ENCODE results near the gene AIRE. TPM values are rescaled to one million over a fixed set of nuclear protein-coding genes. Genes with fewer than 3 reads are reported as not detected.

Gene AIRE
- total RNA-seq, 2 experiments from 2014 or later = not detected

DNA sequence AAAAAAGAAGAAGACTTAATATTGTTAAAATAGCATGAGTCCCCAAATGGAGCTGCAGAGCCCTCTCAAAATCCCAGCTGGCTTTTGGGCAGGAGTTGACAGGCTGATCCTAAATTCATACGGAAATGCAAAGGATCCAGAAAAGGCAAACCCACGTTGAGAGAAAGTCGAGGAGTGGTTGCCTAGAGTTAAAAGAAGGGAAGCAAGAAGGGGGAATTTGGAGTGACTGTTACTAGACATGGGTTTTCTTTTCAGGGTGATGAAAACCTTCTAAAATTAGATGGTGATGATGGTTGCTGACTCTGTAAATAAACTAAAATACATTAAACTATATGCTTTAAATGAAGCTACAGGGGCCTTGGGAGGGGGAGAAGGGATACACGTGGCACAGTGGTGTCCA lies 25.6 kb upstream of the AIRE start:
- ChIA-PET POLR2A (no interaction called here), CTCF (interaction anchor here (0.9 to 1.3 kb wide), 2 partner anchors 38 to 351 kb away, joined by 3 to 4 read pairs; no protein-coding TSS in a partner anchor)
- DNase-seq = no peak
- Mint-ChIP-seq H3K36me3 (ENCODE audit: low read depth) (no peaks in the 10 kb centered on the region), H3K4me3 (no peak overlapping the region), H3K27ac (no peak overlapping the region), H3K27me3 (ENCODE audit: low read depth) (peaks cover under 1% of the 10 kb centered on the region), H3K4me1 (ENCODE audit: low read depth) (no peaks in the 10 kb centered on the region), H3K9me3 (ENCODE audit: insufficient read depth) (no peaks in the 10 kb centered on the region)
- ATAC-seq = no peak

DNA sequence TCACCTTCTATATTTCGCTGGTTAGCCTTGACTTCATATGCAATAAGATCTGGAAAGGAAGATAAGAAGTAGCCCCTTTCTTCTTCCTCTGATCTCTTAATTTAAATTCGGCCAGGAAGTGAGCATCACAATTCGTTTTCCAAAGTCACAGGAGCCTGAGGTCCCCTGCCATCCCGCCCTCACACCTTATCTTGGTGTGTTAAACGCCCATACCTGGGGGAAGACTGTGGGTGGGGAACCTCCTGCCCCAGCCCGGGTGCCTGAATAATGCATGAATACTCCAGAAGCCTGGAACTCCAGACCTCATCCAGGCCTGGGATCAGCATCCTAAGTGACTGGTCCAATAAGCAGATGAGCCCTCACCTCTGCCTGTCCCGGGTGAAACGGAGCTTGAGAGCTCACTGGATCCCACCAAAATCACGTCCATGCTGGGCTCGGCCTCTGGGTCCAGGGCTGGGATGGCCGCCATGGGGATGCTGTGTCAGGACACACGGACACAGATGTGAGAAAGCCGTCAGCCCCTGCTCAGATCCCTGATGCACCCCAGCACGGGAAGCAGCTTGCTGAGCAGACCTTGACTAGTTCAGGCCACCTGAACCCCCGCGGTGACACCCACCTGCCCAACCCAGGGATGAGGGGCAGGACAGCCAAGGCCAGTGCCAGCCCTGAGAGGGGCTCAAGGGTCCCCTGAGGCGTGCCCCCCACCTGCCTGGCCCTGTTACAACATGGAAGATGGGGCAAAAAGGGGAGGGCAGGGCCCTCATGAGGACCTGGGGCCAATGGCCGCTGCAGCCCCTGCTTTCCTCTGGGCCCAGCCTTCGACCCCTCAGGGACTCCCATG lies 24.7 kb upstream of the AIRE start:
- POLR2A ChIA-PET = no interaction called here
- H3K27ac Mint-ChIP-seq = no peak overlapping the region
- ATAC-seq (no peak), DNase-seq (no peak)
- H3K4me3 Mint-ChIP-seq = no peak overlapping the region
- CTCF ChIA-PET = interaction anchor here (0.9 to 1.3 kb wide), 2 partner anchors 37 to 350 kb away, joined by 3 to 4 read pairs; no protein-coding TSS in a partner anchor
- no peaks in the 10 kb centered on the region for H3K9me3 Mint-ChIP-seq (ENCODE audit: insufficient read depth)
- no peaks in the 10 kb centered on the region for H3K36me3 Mint-ChIP-seq (ENCODE audit: low read depth)
- no peaks in the 10 kb centered on the region for H3K27me3 Mint-ChIP-seq (ENCODE audit: low read depth)
- no peaks in the 10 kb centered on the region for H3K4me1 Mint-ChIP-seq (ENCODE audit: low read depth)

DNA sequence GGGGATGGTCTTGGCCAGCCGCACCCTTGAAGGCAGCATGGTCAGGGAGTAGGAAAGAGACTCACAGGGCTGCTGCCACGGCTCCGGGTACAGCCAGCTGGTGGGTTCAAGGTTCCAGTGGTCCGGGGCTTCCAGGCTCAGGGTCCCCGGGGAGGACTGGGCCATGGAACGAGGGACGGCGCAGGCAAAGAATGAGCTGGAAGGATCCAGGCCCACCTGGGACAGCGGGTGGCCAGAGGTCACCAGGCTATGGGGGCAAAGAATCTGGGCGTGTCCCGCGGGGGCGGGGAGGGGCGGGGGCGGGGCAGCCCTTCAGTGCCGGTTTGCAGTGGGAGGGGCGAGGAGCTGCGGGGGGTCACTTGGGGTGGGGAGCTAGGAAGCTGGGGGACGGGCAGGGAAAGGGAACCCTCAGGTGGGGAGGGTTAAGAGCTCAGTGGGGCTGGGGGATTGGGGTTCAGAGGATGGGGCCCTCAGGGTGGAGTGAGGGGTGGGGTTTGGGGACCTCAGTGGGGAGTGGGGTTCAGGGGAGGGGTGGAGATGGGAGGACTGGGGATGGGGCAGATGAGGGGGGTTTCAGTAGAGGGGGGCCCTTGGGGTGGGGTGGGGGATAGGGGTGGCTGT lies 23.9 kb upstream of the AIRE start, which contains the start of gene DNMT3L:
Gene DNMT3L (minus strand): TSS at position 223 of the 621 bp plus-strand sequence. CDS start 638 bp downstream, outside the sequence.
- Mint-ChIP-seq H3K4me3 (no peak within 1 kb of the TSS), H3K4me1 (ENCODE audit: low read depth) (no peaks in the 10 kb centered on the region), H3K27me3 (ENCODE audit: low read depth) (no peaks in the 10 kb centered on the region), H3K9me3 (ENCODE audit: insufficient read depth) (no peaks in the 10 kb centered on the region), H3K27ac (no peak within 1 kb of the TSS), H3K36me3 (ENCODE audit: low read depth) (no peaks in the 10 kb centered on the region)
- POLR2A ChIA-PET = no interaction called here
- CTCF ChIA-PET = no interaction called here
- ATAC-seq (no peak), DNase-seq (no peak)

DNA sequence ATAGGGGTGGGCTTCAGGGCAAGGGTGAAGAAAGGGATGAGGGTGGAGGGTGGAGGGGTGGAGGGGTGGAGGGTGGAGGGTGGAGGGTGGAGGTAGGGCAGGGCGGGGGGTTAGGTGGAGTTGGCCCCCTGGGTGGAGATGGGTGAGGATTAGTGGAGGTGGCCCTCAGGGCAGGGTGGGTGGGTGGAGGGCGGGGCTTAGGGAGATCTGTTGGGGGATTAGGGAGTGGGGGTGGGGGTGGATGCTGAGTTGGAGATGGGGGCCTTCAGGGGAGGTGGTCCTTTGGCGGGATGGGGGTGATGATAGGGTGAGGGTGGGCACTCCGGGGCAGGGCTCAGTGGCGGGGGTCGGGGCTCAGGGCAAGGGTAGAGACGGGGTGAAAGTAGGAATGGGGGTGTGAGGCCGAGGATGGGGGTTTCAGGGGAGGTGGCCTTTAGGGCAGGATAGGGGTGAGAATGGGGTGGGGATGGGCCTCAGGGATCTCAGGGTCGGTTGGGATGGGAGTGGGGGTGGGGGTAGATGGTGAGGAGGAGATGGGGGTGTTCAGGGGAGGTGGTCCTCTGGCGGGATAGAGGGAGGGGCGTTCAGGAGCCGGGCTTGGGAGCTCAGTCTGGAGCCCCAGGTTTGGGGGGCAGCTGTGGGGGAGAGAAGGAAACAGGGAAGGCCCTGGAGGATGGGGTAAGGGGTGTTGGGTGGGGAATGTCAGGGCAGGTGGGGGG lies 23.2 kb upstream of the AIRE start:
- no peaks in the 10 kb centered on the region for H3K36me3 Mint-ChIP-seq (ENCODE audit: low read depth)
- no peak overlapping the region for H3K4me3 Mint-ChIP-seq
- ATAC-seq = no peak
- POLR2A ChIA-PET = no interaction called here
- no peaks in the 10 kb centered on the region for H3K9me3 Mint-ChIP-seq (ENCODE audit: insufficient read depth)
- CTCF ChIA-PET = no interaction called here
- no peaks in the 10 kb centered on the region for H3K4me1 Mint-ChIP-seq (ENCODE audit: low read depth)
- H3K27me3 Mint-ChIP-seq (ENCODE audit: low read depth) = no peaks in the 10 kb centered on the region
- no peak overlapping the region for H3K27ac Mint-ChIP-seq
- DNase-seq = no peak

DNA sequence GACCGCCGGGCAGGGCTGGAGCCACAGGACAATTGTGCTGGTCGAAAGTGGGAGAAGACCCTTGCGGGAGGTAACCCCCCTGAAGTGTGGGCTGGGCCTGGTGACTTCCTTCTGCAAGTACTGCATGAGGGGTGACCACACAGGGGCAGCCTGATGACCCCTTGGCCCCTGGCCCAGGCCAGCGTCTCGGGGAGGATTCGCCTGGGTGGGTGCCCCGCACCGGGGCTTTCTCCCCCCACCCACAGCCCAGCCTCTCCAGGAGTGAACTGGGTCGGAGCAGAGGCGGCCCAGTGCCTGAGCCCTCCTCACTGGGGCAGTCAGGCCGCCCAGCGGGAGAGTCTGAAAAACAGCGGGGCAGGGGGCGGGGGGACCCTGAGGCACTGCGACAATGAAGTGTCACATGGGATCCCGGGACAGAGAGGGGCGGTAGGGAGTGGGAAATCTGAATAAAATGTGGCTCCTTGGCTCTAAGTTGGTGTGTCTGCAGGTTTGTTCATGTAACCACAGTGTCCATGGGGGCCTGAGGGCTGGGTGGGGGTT lies 22.4 kb upstream of the AIRE start:
- H3K27ac Mint-ChIP-seq = no peak overlapping the region
- DNase-seq = no peak
- no peak for ATAC-seq
- ChIA-PET POLR2A (no interaction called here), CTCF (no interaction called here)
- H3K4me1 Mint-ChIP-seq (ENCODE audit: low read depth) = no peaks in the 10 kb centered on the region
- no peaks in the 10 kb centered on the region for H3K27me3 Mint-ChIP-seq (ENCODE audit: low read depth)
- no peak overlapping the region for H3K4me3 Mint-ChIP-seq
- no peaks in the 10 kb centered on the region for H3K9me3 Mint-ChIP-seq (ENCODE audit: insufficient read depth)
- no peaks in the 10 kb centered on the region for H3K36me3 Mint-ChIP-seq (ENCODE audit: low read depth)

DNA sequence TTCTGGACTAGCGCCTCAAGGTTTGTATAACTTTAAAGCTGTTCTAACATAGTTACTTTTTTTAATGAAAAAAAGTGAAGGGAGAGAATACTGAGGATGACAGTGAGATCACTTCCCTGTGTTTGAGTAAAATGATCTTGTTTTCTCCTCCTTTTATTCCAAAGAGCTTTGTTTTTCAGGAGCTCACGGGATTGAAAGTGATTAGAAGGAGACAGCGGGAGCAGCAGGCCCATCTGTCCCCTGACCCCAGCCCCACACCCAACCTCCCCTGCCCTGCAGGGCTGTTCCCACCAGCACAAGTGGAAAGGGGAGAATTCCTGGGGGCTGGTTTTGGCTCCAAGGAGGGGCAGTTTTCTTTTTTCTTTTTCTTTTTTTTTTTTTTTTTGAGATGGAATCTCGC lies 21.9 kb upstream of the AIRE start:
- H3K4me3 Mint-ChIP-seq = no peak overlapping the region
- H3K27me3 Mint-ChIP-seq (ENCODE audit: low read depth) = no peaks in the 10 kb centered on the region
- no peaks in the 10 kb centered on the region for H3K4me1 Mint-ChIP-seq (ENCODE audit: low read depth)
- no peak for ATAC-seq
- no peak overlapping the region for H3K27ac Mint-ChIP-seq
- ChIA-PET CTCF (no interaction called here), POLR2A (no interaction called here)
- DNase-seq = no peak
- no peaks in the 10 kb centered on the region for H3K36me3 Mint-ChIP-seq (ENCODE audit: low read depth)
- no peaks in the 10 kb centered on the region for H3K9me3 Mint-ChIP-seq (ENCODE audit: insufficient read depth)

DNA sequence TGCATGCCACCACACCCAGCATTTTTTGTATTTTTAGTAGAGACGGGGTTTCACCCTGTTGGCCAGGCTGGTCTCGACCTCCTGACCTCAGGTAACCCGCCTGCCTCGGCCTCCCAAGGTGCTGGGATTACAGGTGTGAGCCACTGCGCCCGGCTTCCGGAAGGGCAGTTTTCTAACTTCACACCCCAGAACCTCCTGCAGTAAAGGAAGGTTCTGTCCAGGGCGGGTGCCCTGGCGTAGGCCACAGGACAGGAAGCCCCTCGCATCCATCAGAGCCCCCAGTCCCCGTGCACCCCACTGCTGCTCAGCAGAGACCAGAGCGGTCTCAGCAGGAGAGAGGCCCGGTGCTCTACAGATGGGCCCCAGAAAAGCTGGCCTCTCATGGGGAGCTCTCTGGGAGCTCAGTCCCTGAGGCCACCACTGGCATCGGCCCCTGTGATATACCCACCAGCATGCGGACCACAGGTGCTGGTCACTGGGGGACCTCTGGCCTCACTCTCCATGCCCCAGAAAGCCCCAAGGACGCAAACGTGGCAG lies 19.9 kb upstream of the AIRE start:
- Mint-ChIP-seq H3K9me3 (ENCODE audit: insufficient read depth) (no peaks in the 10 kb centered on the region), H3K27ac (no peak overlapping the region), H3K4me3 (no peak overlapping the region), H3K36me3 (ENCODE audit: low read depth) (no peaks in the 10 kb centered on the region), H3K27me3 (ENCODE audit: low read depth) (peaks cover 2% of the 10 kb centered on the region), H3K4me1 (ENCODE audit: low read depth) (no peaks in the 10 kb centered on the region)
- POLR2A ChIA-PET = no interaction called here
- ATAC-seq = no peak
- CTCF ChIA-PET = interaction anchor here (0.7 kb wide), 1 partner anchor 32 kb away, joined by 3 read pairs; no protein-coding TSS in a partner anchor
- no peak for DNase-seq

DNA sequence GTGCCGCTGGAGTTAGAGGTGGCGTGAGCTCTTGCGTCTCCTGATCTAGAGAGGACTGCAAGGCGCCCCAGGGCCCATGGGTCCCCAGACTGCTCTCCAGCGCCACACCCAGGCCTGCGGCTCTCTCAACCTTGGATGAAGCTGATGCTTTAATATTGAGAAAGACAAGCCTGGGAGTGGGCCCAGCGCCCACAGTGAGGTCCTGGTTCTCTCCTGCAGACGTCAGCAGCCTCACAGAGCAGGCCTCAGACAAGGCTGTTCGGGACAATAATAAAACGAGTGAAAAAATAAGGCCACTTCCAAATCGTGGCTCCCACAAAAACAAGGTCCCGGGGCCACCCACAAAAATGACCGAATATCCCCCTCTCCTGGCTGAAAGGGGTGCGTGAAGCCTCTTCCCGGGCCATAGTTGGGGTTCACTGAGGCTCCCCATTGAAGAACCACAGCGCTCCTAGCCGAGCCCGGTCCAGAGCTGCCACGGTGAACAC lies 18.0 kb upstream of the AIRE start:
- CTCF ChIA-PET = interaction anchor here (1.0 to 1.9 kb wide), 2 partner anchors 30 kb away, joined by 3 to 11 read pairs; no protein-coding TSS in a partner anchor
- POLR2A ChIA-PET = no interaction called here
- Mint-ChIP-seq H3K27me3 (ENCODE audit: low read depth) (peaks cover 2% of the 10 kb centered on the region), H3K9me3 (ENCODE audit: insufficient read depth) (no peaks in the 10 kb centered on the region), H3K36me3 (ENCODE audit: low read depth) (no peaks in the 10 kb centered on the region), H3K27ac (no peak overlapping the region), H3K4me1 (ENCODE audit: low read depth) (no peaks in the 10 kb centered on the region), H3K4me3 (no peak overlapping the region)
- no peak for DNase-seq
- peak; percentile 27 for ATAC-seq

DNA sequence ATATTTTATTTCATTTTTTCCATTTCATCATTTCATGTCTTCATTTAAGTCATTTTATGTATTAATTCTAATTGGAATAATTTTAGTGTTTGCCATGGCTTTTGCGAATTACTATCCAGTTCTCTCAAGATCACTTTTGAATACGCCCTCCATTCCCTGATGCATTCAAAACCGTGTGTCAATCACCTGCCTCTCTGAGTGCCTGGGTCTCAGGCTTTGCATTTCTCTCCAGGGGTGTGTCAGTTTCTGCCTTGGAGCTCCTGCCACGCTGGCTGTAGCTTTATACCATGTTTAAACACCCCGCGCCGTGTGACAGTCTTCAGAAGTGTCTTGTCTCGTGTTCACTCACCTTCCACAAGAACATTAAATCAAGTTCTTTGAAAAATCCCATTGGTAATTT lies 16.6 kb upstream of the AIRE start:
- H3K4me1 Mint-ChIP-seq (ENCODE audit: low read depth) = no peaks in the 10 kb centered on the region
- ChIA-PET POLR2A (no interaction called here), CTCF (interaction anchor here (1.9 kb wide), 1 partner anchor 29 kb away, joined by 11 read pairs; no protein-coding TSS in a partner anchor)
- peaks cover 2% of the 10 kb centered on the region for H3K27me3 Mint-ChIP-seq (ENCODE audit: low read depth)
- no peak for DNase-seq
- no peak overlapping the region for H3K4me3 Mint-ChIP-seq
- no peaks in the 10 kb centered on the region for H3K9me3 Mint-ChIP-seq (ENCODE audit: insufficient read depth)
- H3K27ac Mint-ChIP-seq = no peak overlapping the region
- no peaks in the 10 kb centered on the region for H3K36me3 Mint-ChIP-seq (ENCODE audit: low read depth)
- no peak for ATAC-seq

DNA sequence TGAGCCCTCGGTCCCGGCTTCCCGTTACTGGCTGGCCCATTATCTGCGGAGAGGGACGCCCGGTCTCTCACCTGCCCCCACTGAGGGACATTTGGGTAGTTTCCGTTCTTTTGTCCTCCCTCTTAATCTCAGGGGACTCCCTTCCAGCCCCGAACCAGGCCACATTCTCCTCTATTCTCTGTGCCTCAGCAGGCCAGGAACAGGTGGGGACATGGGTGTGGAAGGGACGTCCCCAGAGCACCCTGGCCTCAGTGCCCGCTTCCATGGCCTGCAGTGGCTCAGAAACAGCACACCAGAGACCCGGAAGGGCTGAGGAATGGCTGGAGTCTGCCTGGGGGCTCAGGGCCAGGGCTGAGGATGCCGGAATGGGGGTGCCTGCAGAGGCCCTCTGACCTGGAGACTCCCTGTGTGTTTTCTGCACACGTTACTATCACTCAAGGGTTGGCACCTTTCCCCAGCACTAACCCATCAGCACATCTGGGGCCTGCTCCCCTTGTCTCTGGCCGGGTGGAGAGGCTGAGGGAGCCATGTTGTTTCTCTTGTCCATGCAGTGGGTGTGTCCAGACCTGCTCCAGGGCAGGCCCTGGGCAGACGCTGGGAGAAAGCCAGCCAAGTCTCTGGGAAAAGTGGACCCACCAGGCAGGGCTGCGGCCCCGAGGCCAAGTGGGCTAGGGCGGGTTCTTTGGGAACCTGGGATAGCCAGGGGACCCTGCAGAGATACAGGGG lies 14.0 kb upstream of the AIRE start:
- no peaks in the 10 kb centered on the region for H3K4me1 Mint-ChIP-seq (ENCODE audit: low read depth)
- H3K36me3 Mint-ChIP-seq (ENCODE audit: low read depth) = no peaks in the 10 kb centered on the region
- H3K4me3 Mint-ChIP-seq = no peak overlapping the region
- no peak overlapping the region for H3K27ac Mint-ChIP-seq
- no peak for ATAC-seq
- ChIA-PET CTCF (no interaction called here), POLR2A (no interaction called here)
- peaks cover 15% of the 10 kb centered on the region for H3K27me3 Mint-ChIP-seq (ENCODE audit: low read depth)
- no peaks in the 10 kb centered on the region for H3K9me3 Mint-ChIP-seq (ENCODE audit: insufficient read depth)
- no peak for DNase-seq

DNA sequence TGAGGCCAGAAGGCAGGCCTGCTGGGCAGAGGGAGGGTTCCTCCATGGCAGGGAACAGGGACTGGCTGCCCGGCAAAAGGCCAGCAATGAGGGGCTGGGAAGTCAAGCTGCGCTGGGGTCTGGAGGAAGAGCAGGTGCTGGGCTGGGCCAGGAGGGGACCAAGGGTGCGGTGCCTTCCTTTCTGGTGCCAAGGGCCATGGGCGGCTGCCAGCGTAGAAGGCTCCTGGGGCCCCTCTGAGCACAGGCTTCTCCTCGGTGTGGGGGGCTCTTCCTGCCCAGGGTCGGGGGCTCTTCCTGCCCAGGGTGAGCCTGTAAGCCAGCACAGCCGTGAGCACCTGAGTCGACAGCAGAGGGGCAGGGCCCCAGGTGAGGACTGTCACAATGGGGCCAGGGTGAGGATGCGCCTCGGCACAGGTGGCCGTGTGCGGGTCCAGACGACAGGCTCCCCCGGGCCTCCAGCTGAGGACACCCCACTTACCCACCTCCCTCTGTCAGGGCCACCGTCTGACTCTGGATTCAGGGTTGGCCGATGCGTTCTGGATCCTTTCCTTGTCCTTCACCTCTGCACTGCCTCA lies 13.3 kb upstream of the AIRE start:
- DNase-seq = no peak
- Mint-ChIP-seq H3K4me1 (ENCODE audit: low read depth) (no peaks in the 10 kb centered on the region), H3K36me3 (ENCODE audit: low read depth) (no peaks in the 10 kb centered on the region), H3K9me3 (ENCODE audit: insufficient read depth) (no peaks in the 10 kb centered on the region), H3K27me3 (ENCODE audit: low read depth) (peaks cover 17% of the 10 kb centered on the region), H3K27ac (no peak overlapping the region), H3K4me3 (no peak overlapping the region)
- no peak for ATAC-seq
- ChIA-PET CTCF (no interaction called here), POLR2A (no interaction called here)
